Measurements from ENCODE around the gene DMBX1.

Gene DMBX1

DNA sequence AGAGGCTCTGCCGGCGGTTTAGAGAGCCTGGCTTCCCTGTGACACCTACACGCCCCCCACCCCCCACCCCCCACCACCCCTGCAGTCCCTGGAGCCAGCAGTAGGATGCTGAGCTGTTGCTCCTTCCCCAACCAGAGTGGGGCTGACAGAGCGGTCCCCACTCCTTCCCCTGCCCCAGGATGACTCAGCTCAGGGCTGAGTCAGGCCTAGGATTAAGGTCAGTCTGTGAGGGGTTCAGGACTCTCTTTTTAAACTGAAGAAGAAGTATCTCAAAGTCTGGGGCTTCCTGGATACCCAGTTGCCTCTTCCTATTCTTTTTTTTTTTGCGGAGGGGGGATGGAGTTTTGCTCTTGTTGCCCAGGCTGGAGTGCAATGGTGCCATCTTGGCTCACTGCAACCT lies 19.1 kb downstream of the DMBX1 start:
- DNase-seq, result no peak

DNA sequence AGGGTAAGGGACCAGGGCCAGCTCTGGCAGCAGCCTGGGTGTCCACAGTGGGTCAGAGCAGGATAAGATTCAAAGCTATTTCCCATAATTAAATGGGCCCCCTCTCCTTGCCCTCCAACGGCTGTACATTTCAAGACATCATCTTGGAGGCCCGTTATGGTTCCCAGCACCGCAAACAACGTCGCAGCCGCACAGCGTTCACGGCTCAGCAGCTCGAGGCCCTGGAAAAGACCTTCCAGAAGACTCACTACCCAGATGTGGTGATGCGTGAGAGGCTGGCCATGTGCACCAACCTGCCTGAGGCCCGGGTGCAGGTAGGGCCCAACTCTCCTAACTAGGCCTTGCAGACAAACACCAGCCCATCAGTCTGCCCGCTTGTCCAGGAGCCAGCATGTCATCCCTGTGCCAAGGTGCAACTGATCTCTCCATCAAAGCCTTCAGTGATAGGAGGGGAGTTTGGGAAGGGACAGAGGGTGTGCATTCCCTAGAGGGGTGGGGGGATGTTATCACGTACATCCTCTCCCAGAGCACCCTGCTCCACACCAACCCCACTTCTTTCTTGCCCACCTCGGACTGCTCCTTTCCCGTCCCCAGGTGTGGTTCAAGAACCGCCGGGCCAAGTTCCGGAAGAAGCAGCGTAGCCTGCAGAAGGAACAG lies 20.8 kb downstream of the DMBX1 start:
- DNase-seq, result no peak

DNA sequence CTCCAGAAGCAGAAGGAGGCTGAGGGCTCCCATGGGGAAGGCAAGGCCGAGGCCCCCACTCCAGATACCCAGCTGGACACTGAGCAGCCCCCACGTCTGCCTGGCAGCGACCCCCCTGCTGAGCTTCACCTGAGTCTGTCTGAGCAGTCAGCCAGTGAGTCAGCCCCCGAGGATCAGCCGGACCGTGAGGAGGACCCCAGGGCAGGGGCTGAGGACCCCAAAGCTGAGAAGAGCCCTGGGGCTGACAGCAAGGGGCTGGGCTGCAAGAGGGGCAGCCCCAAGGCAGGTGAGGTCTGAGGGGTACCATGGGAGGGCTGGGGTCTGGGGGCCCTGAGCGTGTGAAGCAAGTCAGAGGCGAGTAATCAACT lies 21.3 kb downstream of the DMBX1 start:
- DNase-seq, result no peak

DNA sequence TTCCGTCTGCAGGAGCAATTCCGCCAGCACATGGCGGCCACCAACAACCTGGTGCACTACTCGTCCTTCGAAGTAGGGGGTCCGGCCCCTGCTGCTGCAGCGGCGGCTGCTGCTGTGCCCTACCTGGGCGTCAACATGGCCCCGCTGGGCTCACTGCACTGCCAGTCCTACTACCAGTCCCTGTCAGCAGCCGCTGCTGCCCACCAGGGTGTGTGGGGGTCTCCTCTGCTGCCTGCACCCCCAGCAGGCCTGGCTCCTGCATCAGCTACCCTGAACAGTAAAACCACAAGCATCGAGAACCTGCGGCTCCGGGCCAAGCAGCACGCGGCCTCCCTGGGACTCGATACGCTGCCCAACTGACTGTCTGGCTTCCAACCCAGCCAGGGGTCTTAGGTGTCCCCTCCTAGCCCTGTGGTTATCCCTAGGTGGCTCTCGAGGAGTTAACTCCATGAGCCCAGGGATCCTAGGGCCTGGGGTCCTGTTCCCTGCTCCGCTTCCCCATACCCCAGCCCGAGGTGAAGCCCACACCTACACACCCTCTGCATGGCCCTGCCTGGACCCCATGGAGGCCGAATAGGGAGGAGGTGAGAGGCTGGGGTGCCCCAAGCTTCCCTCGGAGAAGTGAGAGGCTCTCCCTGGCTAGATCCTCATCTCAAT lies 22.6 kb downstream of the DMBX1 start:
- no peak for DNase-seq

DNA sequence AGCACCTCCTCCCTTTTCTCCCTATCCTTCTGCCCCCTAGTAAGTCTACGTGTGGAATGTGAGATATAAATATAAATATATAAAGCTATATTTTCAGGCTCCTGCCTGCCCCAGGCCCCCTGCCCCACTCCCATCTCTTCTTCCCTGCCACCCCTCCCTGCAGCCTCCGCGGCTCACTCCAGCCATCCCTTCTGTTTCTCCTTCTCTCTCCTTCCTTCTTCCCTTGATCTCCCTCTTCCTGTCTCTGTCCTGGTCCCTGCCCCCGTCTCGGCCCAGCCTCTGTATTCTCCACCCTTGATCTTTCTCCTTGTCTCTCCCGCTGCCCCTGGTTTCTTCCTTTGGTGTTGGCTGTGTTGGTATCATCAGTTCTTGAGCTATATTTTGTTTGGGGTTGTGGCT lies 23.2 kb downstream of the DMBX1 start:
- no peak for DNase-seq

DNA sequence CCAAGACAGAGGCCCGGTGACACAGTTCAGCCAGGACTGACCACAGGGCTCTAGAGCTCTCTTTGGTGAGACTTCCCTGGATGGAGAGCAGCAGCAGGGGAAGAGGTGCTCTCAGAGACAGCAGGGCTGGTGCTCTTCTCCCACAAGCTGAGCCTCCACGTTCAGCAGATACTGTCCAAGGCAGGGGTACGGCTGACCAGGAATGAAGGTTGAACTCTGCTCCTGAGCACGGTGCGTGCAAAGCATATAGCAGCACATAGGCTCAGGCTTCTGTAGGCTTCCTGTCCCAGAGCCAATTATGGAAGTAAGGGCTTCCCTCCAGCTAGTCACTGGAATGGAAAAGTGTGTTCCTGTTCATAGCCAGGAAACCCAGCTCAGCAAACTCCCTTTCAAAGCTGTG lies 23.9 kb downstream of the DMBX1 start:
- no peak for DNase-seq

DNA sequence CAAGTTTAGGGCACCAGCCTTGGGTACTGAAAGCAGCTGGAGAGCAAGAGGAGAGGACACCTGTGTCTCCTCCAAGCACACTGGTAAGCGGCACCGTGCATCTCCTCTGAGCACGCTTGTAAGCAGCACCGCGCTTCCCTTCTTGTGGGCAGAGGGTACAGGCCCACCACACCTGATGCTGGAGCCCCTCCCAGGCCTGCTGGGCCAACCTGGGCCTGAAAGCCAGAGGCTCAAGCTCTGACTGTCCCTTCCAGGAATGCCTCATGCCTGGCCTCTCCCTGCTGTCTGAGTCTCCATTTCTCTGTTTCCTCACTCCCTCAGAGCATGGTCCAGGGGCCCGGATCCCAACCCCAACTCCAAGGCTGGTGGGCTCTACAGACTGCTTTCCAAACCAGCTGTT lies 25.9 kb downstream of the DMBX1 start:
- no peak for DNase-seq

DNA sequence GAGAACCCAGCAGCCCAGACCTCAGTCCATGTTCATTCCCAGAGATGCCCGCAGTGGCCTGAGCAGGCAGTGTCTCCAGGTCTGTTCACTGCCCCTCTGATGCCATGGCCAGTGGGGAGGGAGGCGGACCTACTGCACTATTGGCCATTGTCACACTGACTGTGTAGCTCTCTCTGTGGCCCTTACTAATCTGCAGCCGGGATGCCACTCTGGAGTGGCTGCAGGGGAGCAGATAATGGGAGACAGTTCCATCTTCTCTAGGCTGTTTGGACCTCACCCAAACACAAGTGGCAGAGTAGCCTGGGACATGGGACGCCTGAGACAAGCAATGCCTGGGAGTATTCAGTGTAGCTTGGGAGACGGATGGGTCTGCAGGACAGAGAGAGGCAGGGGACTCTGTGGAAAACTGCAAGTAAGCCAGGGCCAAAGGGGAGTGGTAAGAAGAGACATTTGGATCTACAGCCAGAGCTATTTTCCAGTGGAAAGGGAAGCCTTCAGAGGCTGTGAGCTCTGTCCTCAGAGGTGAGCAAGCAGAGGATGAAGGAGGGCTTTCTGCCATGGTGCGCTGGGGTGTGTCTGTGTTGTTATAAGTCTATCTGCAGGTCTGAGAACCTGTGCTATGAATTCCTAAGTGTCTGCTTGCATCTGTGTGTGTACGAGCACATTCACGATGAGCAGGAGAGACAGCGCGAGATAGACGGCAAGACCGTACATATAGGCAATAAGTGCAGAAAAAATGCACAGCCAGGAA lies 26.7 kb downstream of the DMBX1 start:
- DNase-seq, result no peak

DNA sequence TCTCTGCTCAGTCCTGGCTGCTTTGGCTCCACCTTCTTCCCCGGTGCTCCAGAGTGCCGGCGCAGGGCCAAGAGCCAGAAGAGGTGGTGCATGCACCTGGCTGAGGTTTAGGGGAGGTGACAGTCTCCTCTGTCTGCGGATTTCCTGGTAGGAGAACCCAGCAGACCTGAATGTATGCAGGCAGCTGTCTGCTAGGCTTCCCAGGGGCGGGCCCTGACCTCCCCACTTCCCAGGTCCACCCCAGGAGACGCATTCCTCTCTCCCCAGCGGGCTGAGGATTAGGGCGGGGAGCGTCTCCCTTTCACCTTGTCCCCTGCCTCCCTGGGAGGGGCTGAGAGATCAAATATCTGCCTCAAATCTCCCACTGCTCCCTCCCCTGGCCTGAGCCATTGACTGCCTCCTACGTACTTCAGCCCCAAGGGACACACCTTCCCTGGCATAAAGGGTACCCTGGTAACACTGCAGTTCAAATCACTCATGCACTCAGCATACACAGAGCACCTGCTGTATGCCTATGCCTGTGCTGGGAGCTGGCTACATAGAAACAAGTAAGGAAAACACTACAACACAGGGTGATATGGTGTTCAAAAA lies 27.5 kb downstream of the DMBX1 start:
- no peak for DNase-seq

DNA sequence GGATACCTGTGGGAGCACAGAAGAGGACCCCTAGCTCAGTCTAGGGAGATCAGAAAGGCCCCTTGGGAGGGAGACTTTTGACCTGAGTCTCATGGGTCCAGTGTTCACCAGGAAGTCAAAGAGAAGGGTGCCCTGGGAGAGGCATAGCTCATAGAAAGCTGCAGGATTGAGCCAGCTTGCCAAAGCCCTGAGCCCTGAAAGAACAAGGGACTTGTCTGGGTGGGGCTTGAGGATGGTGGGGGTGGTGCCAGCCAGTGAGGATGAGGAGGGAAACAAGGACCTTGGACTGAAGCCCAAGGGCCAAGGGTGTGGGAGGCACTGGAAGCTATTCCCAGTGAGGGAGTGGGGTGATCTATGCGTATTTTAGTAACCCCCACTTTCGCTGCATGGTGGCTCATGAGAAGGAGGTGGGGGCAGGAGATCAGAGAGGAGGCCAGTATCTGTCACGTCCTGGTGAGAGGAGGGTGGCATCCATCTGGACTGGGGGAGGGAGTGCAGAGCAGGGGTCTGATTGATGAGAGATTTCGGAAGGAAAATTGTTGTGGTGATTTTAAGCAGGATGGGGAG lies 28.4 kb downstream of the DMBX1 start:
- no peak for DNase-seq

DNA sequence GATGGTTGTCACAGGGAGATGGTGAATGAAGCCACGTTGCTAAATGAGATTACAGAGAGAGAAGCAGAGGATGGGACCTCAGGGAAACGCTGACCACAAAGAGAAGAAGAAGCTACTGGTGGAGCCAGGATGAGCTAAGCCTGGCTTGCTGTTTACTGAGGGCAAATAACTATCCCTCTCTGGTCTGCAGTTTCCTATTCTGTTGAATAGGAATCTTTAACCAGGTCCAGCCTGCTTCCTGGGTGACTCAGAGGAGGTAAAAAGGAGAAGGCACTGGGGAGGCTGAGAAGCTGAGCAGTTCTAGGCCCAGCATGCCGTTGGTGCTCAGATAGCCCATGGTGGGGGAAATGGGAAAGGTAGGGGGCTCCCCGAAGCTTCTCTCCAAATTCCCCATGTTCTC lies 29.6 kb downstream of the DMBX1 start:
- no peak for DNase-seq

DNA sequence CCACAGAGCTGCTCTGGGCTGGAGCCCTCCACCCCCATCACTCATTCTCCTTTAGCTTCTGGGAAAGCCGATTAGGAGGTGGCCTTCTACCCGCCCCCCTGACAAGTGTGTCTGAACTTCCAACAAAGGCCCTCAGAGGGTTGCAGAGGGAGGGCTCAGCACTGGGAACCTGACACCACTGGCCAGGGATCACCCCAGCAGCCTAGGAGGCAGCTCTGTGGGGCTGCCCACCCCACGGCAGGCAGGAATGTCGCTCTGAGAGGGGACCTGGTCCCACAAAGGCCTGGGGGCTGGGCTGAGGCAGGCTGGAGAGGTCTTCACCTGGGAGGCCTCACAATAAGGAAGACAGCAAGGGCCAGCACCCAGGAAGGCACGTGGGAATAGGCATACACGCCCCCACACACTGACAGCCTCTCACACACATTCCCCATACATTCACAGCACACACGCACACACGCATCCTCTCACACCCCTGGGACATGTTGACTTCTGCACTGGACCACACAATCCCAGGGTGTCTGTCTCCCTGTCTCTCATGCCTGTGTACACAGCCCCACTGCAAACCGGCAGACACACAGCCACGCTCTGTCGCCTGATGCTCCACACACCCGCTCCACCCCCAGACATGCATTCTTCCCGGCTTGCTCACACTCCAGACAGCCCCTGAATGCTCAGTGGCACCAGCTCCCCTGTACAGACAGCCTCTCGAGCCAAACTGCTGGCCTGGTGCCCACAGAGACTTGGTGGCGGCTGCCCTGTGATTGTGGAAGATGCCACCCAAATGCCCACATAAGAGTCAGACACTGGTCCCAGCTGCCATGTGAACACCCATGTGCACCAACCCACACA lies 30.7 kb downstream of the DMBX1 start:
- DNase-seq, result no peak

DNA sequence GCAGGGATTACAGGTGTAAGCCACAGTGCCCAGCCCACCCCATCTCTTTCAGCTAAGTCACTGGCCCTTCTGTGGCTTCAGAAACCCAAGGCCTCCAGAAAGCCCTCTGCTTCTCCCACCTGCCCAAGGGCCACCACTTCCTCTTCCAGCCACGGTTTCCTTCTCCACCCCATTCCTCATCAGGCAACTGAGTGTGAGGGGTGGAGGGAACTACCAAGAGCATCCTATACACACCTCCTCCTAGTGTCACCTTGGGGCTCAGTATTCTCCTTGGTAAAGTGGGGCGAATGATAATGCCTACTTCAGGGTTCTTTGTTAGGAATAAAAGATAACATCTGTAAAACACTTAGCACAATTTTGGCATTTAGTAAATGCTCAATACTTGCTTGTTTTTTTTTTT lies 31.8 kb downstream of the DMBX1 start:
- no peak for DNase-seq

DNA sequence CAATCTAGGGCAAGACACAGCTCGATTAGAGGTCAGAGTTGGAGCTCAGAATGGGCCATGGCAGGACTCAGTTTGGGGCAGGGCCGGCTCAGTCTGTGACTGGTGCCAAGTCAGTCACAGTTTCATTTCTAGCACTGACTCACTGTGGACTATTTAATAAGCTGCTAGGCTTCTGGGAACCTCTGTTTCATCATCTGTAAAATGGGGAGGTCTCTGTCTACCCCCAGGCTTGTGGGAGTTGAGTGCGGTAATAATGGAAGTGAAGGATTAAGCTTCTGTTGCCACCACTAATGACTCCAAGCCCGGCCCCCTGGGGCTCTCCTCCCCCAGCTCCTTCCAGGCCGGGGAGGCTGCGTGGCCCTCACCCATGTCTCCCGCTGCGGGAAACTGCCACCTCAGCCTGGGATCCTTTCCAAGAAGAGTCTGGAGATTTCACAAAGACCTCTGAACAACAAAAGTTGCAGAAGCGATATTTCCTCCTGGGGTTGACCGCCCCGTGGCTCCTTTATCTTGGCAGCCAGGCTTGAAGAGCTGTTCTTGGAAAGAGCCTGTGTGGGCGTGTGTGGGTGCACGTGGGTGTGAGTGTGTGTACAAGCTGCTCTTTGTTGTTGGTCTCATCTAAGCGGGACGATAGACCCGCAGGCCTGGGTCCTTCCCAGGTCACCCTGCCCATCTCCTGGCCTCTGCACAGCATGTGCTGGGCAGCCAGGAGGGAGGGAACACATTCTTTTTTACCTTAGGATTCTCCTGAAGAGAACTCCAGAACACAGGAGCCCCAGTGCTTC lies 32.7 kb downstream of the DMBX1 start:
- no peak for DNase-seq

DNA sequence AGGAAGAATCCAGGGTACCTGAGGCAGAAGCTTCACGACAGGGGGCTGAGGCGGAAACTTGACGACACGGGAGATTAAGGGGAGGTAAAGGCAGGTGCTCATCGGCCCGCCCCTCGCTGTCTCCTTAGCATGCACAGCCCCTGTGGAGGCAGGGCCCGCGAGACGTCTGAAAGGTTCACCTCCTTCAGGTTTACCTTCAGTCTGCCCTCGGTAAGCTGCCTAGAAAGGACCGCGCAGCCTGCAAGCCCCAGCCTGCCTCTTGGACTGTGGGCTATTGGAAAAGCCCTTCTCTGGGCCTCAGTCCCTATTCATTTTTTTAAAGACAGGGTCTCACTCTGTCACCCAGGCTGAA lies 33.3 kb downstream of the DMBX1 start:
- no peak for DNase-seq

DNA sequence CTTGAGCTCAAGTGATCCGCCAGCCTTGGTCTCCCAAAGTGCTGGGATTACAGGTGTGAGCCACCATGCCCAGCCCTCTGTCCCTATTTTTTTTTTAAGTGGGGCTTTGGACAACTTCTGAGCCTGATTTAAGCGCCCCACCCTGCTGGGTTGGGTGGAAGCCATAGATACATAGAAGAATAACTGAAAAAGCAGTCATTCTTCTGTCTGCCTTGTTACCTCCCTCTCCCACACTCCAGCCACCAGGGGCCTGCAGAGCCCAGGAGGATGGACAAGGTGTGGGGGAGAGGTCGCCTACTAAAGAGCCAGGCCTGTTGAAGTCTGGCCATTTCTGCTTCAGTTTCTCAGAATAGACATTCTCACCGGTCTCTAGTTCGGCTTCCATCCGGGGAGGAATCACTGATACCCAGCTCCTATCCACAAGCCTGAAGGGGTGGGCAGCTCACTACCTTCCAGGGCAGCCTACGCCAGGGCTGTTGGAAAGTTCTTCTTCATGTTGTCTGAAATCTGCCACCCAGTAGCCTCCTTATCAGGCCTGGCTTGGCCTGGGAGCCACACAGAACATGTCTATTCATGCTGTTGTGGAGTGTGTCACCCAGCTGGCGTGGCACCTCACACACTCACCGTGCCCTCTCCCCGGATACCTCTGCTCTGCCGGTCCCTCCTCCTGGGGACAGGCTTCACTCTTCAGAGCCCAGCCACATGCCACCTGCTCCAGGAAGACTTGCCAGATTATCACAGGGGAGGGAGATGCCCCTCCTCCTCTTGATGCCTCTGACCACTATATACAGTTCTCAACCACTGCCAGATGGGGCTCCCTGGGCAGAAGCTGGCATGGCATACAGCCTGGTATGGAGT lies 34.1 kb downstream of the DMBX1 start:
- no peak for DNase-seq

DNA sequence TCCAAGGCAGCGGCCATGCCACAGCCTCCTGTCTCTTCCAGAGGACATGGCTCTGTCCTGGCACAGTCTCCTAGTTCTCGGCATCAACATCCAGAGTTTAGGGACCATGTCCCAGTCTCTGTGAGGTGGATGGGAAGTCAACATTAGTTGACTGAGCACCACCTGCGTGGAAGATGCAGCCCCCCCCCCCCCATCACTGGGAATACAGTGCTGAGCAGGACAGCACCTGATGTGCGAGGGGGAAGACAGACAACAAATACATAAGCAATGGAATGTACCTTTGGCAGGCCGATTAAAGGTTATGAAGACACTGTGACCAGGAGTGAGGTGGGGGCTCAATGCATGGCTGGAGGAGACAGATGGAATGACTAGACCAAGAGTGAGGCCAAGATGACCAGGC lies 35.2 kb downstream of the DMBX1 start:
- DNase-seq, result no peak

DNA sequence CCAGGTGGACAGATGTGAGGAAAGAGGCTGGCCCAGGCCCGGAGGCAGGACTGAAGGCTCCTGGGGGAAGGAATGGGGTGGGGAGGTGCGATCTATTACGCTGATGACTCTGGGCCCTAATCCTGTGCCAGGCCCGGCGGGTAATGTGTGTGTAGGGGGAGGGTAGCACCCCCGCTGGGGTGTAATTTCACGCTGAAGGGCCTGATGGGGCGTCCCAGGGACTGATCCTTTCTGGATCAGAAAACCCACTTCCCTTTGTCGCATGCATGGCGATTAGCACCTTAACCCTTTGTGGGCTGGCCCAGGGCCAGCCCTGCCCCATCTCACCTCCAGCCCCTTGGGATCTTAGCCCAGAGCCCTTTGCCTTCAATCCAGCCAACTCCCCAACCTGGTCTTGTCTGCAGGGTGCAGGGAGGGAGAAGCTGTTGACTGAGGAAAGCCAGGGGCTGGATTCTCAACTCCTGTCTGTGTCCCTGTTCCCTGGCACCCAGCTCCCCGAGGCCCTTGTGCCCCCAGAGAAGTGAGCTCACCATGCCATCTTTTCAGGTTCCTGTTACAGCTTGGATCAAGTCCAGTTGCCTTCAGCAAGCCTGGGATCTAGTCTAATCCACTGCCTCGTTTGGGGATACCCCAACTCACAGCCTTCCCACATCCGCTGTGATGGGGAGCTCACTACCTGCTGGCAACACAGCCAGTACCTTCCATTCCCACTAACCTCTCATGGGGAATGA lies 35.8 kb downstream of the DMBX1 start:
- DNase-seq, result no peak

DNA sequence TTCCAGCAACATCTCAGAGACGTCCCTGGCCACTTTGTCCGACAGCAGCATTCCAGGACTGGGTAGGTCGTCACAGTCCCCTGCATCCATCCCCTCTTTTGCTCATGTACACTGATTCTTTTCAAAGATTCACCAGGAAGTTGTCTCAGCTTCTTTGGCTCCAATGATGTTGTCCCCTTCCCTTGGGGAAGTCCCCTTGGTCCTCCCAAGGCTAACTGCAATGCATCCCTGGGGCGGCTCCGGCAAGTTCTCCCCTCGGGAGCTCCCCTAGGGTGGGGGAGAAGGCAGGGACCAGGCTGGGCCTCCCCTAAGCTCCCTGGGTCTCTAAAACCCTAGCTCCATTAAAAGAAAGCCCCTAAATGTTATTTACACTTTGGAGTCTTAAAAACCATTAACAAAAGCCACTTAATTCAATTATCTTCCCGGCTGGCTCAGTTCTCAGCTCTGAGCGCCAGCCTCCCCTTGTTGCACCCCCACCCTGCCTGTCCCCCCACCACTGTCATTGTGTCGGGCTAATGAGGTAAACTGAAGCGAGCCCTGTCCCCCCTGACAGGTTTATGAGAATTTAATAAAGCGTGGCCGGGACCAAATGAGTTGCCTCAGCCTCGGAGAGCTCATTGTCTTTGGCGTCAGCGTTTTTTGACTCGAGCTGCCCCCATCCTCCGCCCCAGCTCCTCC lies 36.5 kb downstream of the DMBX1 start:
- no peak for DNase-seq
